Left ventricle myocardium superior (tissue), 1 donor: ENCODE measurements around the gene HEXIM2. TPM values are rescaled to one million over a fixed set of nuclear protein-coding genes. Genes with fewer than 3 reads are reported as not detected.
A peak's percentile ranks its signal among the peaks of the same experiment; 100 is the strongest.
"Not testable (repeated sequence)": the region's sequence is repeated elsewhere in the genome, so short reads cannot be mapped to it uniquely, and the experiment has no call there.

Source experiments
- ATAC-seq: fragments of 200-7000 bp; cut with Tn5 transposase; one replicate; pipeline ENCODE4 v1.9.1; 2020; ENCODE audit warnings: mild to moderate bottlenecking, moderate library complexity
- DNase-seq: peaks from one replicate; pipeline ENCODE4 v3.0.0-alpha.2; 2020
- intact Hi-C: fragments of 100-400 bp; cut with micrococcal nuclease; formaldehyde crosslinking; loops from one replicate; pipeline ENCODE4 v1.11.0; 2022
- microRNA-seq: library from miRNA; unstranded; fragments of <30 nt; microRNA quantifications from one replicate; pipeline ENCODE4 v1.2.0, GENCODE V29; 2020; ENCODE audit warnings: borderline number of aligned reads
- total RNA-seq: library from RNA; stranded (reverse); fragmentation: NEBNext Ultra II Directional; extraction: Animal tissue kit (Norgen Biotek cat#: 25700); gene quantifications from one replicate; pipeline ENCODE4 v1.2.1, GENCODE V29; 2021
- donor health status: DM: no; HTN: yes; CAD: no; lungs with severe emphysema.

HEXIM2 gene
- total RNA-seq, 1 donor from 2014 or later = 8.9 TPM

- intact Hi-C loops = no loop called here
- no peak for DNase-seq
- no peak for ATAC-seq
Observed at GRCh38 chr17:45197108-45197507, 35.4 kb downstream of the HEXIM2 start.

- ATAC-seq (peak; percentile 93), DNase-seq (peak; percentile 95)
- intact Hi-C loops = no loop called here
Observed at GRCh38 chr17:45197555-45198334, 36.1 kb downstream of the HEXIM2 start.

GRCh38 chr17:45200701-45201100, 39.0 kb downstream of the HEXIM2 start:
- DNase-seq (peak; percentile 71), ATAC-seq (peak; percentile 69)
- intact Hi-C loops = no loop called here

GRCh38 chr17:45201457-45201856, 39.8 kb downstream of the HEXIM2 start:
- ATAC-seq = no peak
- no peak for DNase-seq
- intact Hi-C loops = no loop called here

GRCh38 chr17:45201880-45202279, 40.2 kb downstream of the HEXIM2 start:
- DNase-seq = peak; percentile 40
- intact Hi-C loops = not testable (repeated sequence)

GRCh38 chr17:45218895-45219661, 57.4 kb downstream of the HEXIM2 start:
- intact Hi-C loops = loop anchor here (10.0 kb wide), 1 partner anchor 166 kb away; no protein-coding TSS in a partner anchor
- ATAC-seq = peak; percentile 80
- DNase-seq = peak; percentile 92

More at GRCh38 chr17:45201880-45202279, 40.2 kb downstream of the HEXIM2 start:
- ATAC-seq = peak; percentile 55

Small RNA genes within 50 kb of the gene (microRNA-seq; reads per million reads assigned to microRNA genes)
- gene MIR6784 = not detected

Other genes with a start within 250 kb of the HEXIM2 start
- 4.2 TPM for gene GFAP, start 246.4 kb upstream of the HEXIM2 start, total RNA-seq
- gene KIF18B, start 214.1 kb upstream of the HEXIM2 start, total RNA-seq = 3.2 TPM
- gene C1QL1, start 193.6 kb upstream of the HEXIM2 start, total RNA-seq = 15.2 TPM
- gene DCAKD, start 110.2 kb upstream of the HEXIM2 start, total RNA-seq = 25.6 TPM
- gene NMT1, start 100.6 kb upstream of the HEXIM2 start, total RNA-seq = 114 TPM
- gene PLCD3, start 29.4 kb upstream of the HEXIM2 start, total RNA-seq = 281 TPM
- 7.7 TPM for gene ACBD4, start 26.2 kb upstream of the HEXIM2 start, total RNA-seq
- 35.1 TPM for gene HEXIM1, start 13.4 kb upstream of the HEXIM2 start, total RNA-seq
- gene FMNL1, start 60.0 kb downstream of the HEXIM2 start, total RNA-seq = 14.0 TPM
- gene SPATA32, start 100.2 kb downstream of the HEXIM2 start, total RNA-seq = not detected
- gene MAP3K14, start 155.1 kb downstream of the HEXIM2 start, total RNA-seq = 16.6 TPM